ENCODE data around the gene NHERF1. TPM values are rescaled to one million over a fixed set of nuclear protein-coding genes. Genes with fewer than 3 reads are reported as not detected.

Gene NHERF1
- total RNA-seq (2012; rRNA removed) (3.3 and 3.8 TPM in 2 replicates), polyA plus RNA-seq (2012; rRNA removed) (11.8 and 14.5 TPM in 2 replicates), Bru-seq, nascent RNA (percentile 41 among the genes with signal in this experiment), BruChase-seq, experiment 1, labeled RNA remaining after a 6-hour chase (percentile 42 among the genes with signal in this experiment), BruChase-seq, experiment 2, labeled RNA remaining after a 2-hour chase (percentile 41 among the genes with signal in this experiment)
- 12.1 and 16.9 TPM in 2 replicates for polyA plus RNA-seq (2012; cell fraction: cytosol; rRNA removed)
- 8.0 and 9.1 TPM in 2 replicates for polyA plus RNA-seq (2012; cell fraction: nucleus; rRNA removed; ENCODE audit: low replicate concordance)
- long read RNA-seq, transcript SLC9A3R1-201 (6 exons, 1,969 nt), result major isoform, 11 of 14 reads
- long read RNA-seq, partial matches to known transcripts, result 0 of 14 reads
- long read RNA-seq, other reads (novel, unspliced or antisense), result 3 of 14 reads

DNA sequence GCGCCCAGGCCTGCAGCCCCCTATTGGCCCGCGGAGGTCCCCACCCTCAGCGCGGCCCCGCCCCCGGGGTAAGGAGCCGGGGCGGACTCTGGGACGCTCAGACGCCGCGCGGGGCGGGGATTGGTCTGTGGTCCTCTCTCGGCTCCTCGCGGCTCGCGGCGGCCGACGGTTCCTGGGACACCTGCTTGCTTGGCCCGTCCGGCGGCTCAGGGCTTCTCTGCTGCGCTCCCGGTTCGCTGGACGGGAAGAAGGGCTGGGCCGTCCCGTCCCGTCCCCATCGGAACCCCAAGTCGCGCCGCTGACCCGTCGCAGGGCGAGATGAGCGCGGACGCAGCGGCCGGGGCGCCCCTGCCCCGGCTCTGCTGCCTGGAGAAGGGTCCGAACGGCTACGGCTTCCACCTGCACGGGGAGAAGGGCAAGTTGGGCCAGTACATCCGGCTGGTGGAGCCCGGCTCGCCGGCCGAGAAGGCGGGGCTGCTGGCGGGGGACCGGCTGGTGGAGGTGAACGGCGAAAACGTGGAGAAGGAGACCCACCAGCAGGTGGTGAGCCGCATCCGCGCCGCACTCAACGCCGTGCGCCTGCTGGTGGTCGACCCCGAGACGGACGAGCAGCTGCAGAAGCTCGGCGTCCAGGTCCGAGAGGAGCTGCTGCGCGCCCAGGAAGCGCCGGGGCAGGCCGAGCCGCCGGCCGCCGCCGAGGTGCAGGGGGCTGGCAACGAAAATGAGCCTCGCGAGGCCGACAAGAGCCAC lies at the start of gene NHERF1:
Gene NHERF1 (plus strand): TSS at position 100 of the 750 bp plus-strand sequence. CDS start 219 bp downstream, at position 319.
- POLR2A ChIA-PET (ENCODE audit: unreplicated experiment), result no interaction called here
- TF ChIP-seq BHLHE40 (IDR thresholded peaks at IDR 0.05; ENCODE audit: low read depth, low read length), result no peak
- TF ChIP-seq RAD21 (IDR thresholded peaks at IDR 0.05; ENCODE audit: low read length), result no peak
- TF ChIP-seq, protein P1, sequence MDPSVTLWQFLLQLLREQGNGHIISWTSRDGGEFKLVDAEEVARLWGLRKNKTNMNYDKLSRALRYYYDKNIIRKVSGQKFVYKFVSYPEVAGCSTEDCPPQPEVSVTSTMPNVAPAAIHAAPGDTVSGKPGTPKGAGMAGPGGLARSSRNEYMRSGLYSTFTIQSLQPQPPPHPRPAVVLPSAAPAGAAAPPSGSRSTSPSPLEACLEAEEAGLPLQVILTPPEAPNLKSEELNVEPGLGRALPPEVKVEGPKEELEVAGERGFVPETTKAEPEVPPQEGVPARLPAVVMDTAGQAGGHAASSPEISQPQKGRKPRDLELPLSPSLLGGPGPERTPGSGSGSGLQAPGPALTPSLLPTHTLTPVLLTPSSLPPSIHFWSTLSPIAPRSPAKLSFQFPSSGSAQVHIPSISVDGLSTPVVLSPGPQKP (IDR thresholded peaks at IDR 0.05; ENCODE audit: borderline replicate concordance, low read depth, low read length), result no peak
- TF ChIP-seq FOS (IDR thresholded peaks at IDR 0.05; ENCODE audit: low read depth, low read length), result no peak
- TF ChIP-seq, protein P2, sequence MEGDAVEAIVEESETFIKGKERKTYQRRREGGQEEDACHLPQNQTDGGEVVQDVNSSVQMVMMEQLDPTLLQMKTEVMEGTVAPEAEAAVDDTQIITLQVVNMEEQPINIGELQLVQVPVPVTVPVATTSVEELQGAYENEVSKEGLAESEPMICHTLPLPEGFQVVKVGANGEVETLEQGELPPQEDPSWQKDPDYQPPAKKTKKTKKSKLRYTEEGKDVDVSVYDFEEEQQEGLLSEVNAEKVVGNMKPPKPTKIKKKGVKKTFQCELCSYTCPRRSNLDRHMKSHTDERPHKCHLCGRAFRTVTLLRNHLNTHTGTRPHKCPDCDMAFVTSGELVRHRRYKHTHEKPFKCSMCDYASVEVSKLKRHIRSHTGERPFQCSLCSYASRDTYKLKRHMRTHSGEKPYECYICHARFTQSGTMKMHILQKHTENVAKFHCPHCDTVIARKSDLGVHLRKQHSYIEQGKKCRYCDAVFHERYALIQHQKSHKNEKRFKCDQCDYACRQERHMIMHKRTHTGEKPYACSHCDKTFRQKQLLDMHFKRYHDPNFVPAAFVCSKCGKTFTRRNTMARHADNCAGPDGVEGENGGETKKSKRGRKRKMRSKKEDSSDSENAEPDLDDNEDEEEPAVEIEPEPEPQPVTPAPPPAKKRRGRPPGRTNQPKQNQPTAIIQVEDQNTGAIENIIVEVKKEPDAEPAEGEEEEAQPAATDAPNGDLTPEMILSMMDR (conservative IDR thresholded peaks at IDR 0.05; ENCODE audit: low read depth, low read length), result 0 out of 2 replicates have a peak, but pooled peaks have one; percentile 8
- no peak for TF ChIP-seq SMC3 (IDR thresholded peaks at IDR 0.05; ENCODE audit: low read depth, low read length)
- TF ChIP-seq CEBPB (IDR thresholded peaks at IDR 0.05; ENCODE audit: low read depth, low read length), result no peak
- TF ChIP-seq RFX5 (IDR thresholded peaks at IDR 0.05; ENCODE audit: low read depth, low read length), result no peak
- TF ChIP-seq POLR2A (IDR thresholded peaks at IDR 0.05; ENCODE audit: low read depth, low read length), result peak; percentile 91
- TF ChIP-seq MAZ (IDR thresholded peaks at IDR 0.05; ENCODE audit: borderline replicate concordance, low read depth, low read length), result peak; percentile 84; the same call in 1 of the 2 replicates
- Histone ChIP-seq H3K9me1 (ENCODE audit: insufficient read depth, low read length) (peaks cover 3% of the 10 kb centered on the region), H3K27me3 (ENCODE audit: control insufficient read depth, insufficient read depth, low read length) (no peaks in the 10 kb centered on the region), H3K79me1 (ENCODE audit: low read depth in 1 of 2, low read length in 2 of 2) (peaks cover 6 to 22% of the 10 kb centered on the region in 2 experiments), H4K5ac (ENCODE audit: low read depth, low read length) (no peak within 1 kb of the TSS), H3K9ac (ENCODE audit: low read depth, low read length) (peak within 1 kb of the TSS; percentile 56; the same call in 1 of the 2 replicates), H3K4me1 (ENCODE audit: control insufficient read depth, insufficient read depth, low read length) (peaks cover 8% of the 10 kb centered on the region; the same call in 1 of the 2 replicates), H2BK15ac (ENCODE audit: low read depth, low read length) (no peak within 1 kb of the TSS), H3K23ac (ENCODE audit: low read depth, low read length) (no peak within 1 kb of the TSS), H3K27ac (ENCODE audit: insufficient read depth, low read length) (no peak within 1 kb of the TSS; the same call in 1 of the 2 replicates), H3K14ac (replicated peaks; ENCODE audit: low read depth, low read length) (no peak within 1 kb of the TSS; the same call in 1 of the 2 replicates), H4K8ac (ENCODE audit: low read depth in 2 of 2, low read length in 2 of 2) (peak within 1 kb of the TSS; percentile 57 to 58; a peak in 2 of 4 replicates), H2AK9ac (replicated peaks; ENCODE audit: low read depth, low read length, poor library complexity) (peak within 1 kb of the TSS; percentile 78), H2BK120ac (ENCODE audit: low read depth, low read length) (no peak within 1 kb of the TSS), H4K20me1 (ENCODE audit: insufficient read depth, low read length) (peaks cover 4% of the 10 kb centered on the region; the same call in 1 of the 2 replicates), H3K4me2 (ENCODE audit: low read depth, low read length) (peak within 1 kb of the TSS; percentile 83), H2AFZ (replicated peaks; ENCODE audit: low read length, poor library complexity) (peak within 1 kb of the TSS; percentile 97), H3K36me3 (ENCODE audit: control insufficient read depth, insufficient read depth, low read length) (no peaks in the 10 kb centered on the region), H2BK20ac (ENCODE audit: low read depth, low read length) (no peak within 1 kb of the TSS), H3K4me3 (ENCODE audit: insufficient read depth, low read depth, low read length) (peak within 1 kb of the TSS; percentile 87), H2BK5ac (ENCODE audit: low read depth, low read length, poor library complexity, severe bottlenecking) (no peak within 1 kb of the TSS), H4K91ac (ENCODE audit: insufficient read depth, low read depth, low read length) (no peak within 1 kb of the TSS; the same call in 1 of the 2 replicates), H2AK5ac (ENCODE audit: low read depth, low read length) (no peak within 1 kb of the TSS; the same call in 1 of the 2 replicates), H3K4ac (ENCODE audit: low read depth, low read length) (peak within 1 kb of the TSS; percentile 19), H3K56ac (ENCODE audit: extremely low read depth, insufficient read depth, low read length) (no peak within 1 kb of the TSS), H3K18ac (ENCODE audit: low read depth, low read length) (no peak within 1 kb of the TSS), H3K9me3 (ENCODE audit: control insufficient read depth, insufficient read depth, low read length) (no peaks in the 10 kb centered on the region)
- ATAC-seq (ENCODE audit: low read depth) (peak; percentile 99), DNase-seq (peak; percentile 82)
- TSS peak; percentile 76 for BruUV-seq (replicated peaks)
- WGBS, 2 experiments (ENCODE audit: extremely low coverage in 2 of 2, insufficient read length in 1 of 2), result 0% methylated on average over 66 of the region's 90 CpGs; no CpG with 5 or more reads in 1 of the 2 experiments
- intact Hi-C loops (cut with micrococcal nuclease) (loop anchor here (2.0 to 5.0 kb wide), 2 partner anchors 18 to 94 kb away; no protein-coding TSS in a partner anchor), dilution Hi-C loops (cut with HindIII; ENCODE audit: low sequenced_read_pairs, unreplicated experiment) (no loop called here), in situ Hi-C loops (cut with MboI; ENCODE audit: low sequenced_read_pairs) (loop anchor here (10.0 kb wide), 1 partner anchor 206 kb away; no protein-coding TSS in a partner anchor)
- CTCF ChIA-PET, result no interaction called here
